Body of pancreas (tissue), 4 donors: ENCODE data around the gene MRC1. TPM values are rescaled to one million over a fixed set of nuclear protein-coding genes. Genes with fewer than 3 reads are reported as not detected.

ENCODE experiments used
- ATAC-seq: fragments of 150-250 bp; one replicate; pipeline ENCODE4 v1.9.1; 2016
- DNase-seq, 4 donors: peaks; one replicate each; pipeline ENCODE4 v3.0.0-alpha.2; 2019
- H3K27ac ChIP-seq, 4 donors: fragments of 200-600 bp; sonication (generic); 1 replicate in 3 of 4; 2 replicates in 1 of 4; pipeline versions ENCODE4 v1.5.1 to v1.6.1; 2016 to 2019; ENCODE audit warnings: mild to moderate bottlenecking in 1 of 4, mixed read lengths in 1 of 4, moderate library complexity in 1 of 4
- H3K27me3 ChIP-seq, 2 donors: fragments of 200-600 bp; sonication (generic); one replicate each; pipeline ENCODE4 v1.6.0; 2016; ENCODE audit warnings: mild to moderate bottlenecking in 1 of 2
- H3K36me3 ChIP-seq, 2 donors: fragments of 200-600 bp; sonication (generic); replicated peaks in 1 of 2; 2 replicates each; pipeline ENCODE4 v1.5.1; 2016; ENCODE audit warnings: low read depth in 2 of 2; ENCODE audit not compliant: insufficient read depth in 1 of 2
- H3K4me1 ChIP-seq: fragments of 200-600 bp; sonication (generic); one replicate; pipeline ENCODE4 v1.6.0; 2016
- H3K4me3 ChIP-seq, 2 donors: fragments of 200-600 bp; sonication (generic); 1 replicate in 1 of 2; 2 replicates in 1 of 2; pipeline ENCODE4 v1.5.1; 2016 to 2019
- H3K9me3 ChIP-seq, 3 donors: fragments of 200-600 bp; sonication (generic); 1 replicate in 2 of 3; 2 replicates in 1 of 3; pipeline ENCODE4 v1.5.1; 2016
- POLR2A ChIP-seq, 3 donors: fragments of 450-650 bp; IDR thresholded peaks; one replicate each; pipeline ENCODE4 v1.6.1; 2016; ENCODE audit warnings: antibody characterized with exemption in 3 of 3, mild to moderate bottlenecking in 2 of 3
- WGBS, 2 donors: methylation state at CpG; one replicate each; pipeline ENCODE4 v1.1.5; 2017; 5-methylcytosine and 5-hydroxymethylcytosine counted together
- intact Hi-C: fragments of 100-400 bp; cut with DNase I; formaldehyde crosslinking; loops from one replicate; pipeline ENCODE4 v1.15.1; 2023
- total RNA-seq, 2 donors: library from RNA; depleted of rRNA; stranded (reverse); fragments of >200 nt; gene quantifications; one replicate each; pipeline ENCODE4 v1.1.0, GENCODE V29; 2016
- TF ChIP-seq, protein P1 (sequence below), 7 experiments: fragments of 450-650 bp in 4 of 7; fragments of 200-600 bp in 3 of 7; sonication (generic) in 3 of 7; IDR thresholded peaks; one replicate each; pipeline ENCODE4 v1.5.1; 2016 to 2019; ENCODE audit warnings: antibody characterized with exemption in 7 of 7

Gene MRC1
- total RNA-seq, 2 donors from 2014 or later = 10.2 to 19.5 TPM

DNA sequence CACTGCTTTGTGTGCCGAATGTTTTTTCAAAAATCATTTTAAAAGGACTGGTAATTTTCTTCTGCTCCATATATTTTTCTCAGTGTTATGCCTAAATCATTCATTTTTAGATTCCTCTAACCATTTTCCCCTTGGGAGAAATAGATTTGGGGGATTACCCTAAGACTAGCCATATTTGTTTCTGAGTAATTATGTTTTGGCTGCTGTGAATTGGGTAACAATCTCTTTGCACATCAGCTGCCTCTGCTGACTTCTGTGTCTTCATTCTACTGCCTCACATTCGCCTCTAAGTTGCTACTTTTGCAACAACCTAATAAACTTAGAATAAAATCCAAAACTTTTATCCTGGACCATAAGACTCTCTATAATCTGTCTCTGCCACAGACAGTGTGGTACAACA, 18.5 kb upstream of the MRC1 start:
- 92 to 93% methylated on average over 2 of the region's 2 CpGs for WGBS, 2 donors
- intact Hi-C loops = no loop called here
- no peak for ATAC-seq

DNA sequence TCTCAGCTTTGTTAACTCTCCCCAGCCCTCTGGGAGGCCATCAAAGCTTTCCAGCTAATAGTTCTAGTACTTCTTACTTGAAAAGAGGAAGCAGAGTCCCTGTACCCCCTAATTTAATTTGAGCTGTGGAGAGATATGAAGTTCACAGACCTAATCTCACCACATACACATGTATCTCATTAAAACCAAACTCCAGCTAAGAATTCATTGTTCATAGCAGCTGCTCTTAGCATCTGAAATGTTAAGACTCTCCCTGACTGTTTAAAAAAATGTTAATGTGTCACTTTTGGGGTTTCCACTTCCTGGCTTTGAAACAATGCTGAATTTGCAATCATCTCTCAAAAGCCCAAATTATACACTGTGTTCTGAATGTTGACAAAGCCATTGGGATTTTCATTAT, 16.2 kb upstream of the MRC1 start:
- H3K36me3 ChIP-seq = no peaks in the 10 kb centered on the region
- DNase-seq (no peak), ATAC-seq (no peak)
- H3K4me1 ChIP-seq = peaks cover 31% of the 10 kb centered on the region
- no peak overlapping the region for H3K4me3 ChIP-seq
- H3K9me3 ChIP-seq = no peaks in the 10 kb centered on the region
- intact Hi-C loops = no loop called here
- TF ChIP-seq, protein P1, sequence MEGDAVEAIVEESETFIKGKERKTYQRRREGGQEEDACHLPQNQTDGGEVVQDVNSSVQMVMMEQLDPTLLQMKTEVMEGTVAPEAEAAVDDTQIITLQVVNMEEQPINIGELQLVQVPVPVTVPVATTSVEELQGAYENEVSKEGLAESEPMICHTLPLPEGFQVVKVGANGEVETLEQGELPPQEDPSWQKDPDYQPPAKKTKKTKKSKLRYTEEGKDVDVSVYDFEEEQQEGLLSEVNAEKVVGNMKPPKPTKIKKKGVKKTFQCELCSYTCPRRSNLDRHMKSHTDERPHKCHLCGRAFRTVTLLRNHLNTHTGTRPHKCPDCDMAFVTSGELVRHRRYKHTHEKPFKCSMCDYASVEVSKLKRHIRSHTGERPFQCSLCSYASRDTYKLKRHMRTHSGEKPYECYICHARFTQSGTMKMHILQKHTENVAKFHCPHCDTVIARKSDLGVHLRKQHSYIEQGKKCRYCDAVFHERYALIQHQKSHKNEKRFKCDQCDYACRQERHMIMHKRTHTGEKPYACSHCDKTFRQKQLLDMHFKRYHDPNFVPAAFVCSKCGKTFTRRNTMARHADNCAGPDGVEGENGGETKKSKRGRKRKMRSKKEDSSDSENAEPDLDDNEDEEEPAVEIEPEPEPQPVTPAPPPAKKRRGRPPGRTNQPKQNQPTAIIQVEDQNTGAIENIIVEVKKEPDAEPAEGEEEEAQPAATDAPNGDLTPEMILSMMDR (IDR thresholded peaks at IDR 0.05) = no peak
- no peak for TF ChIP-seq POLR2A (IDR thresholded peaks at IDR 0.05)
- no peaks in the 10 kb centered on the region for H3K27me3 ChIP-seq
- H3K27ac ChIP-seq = peak overlapping the region in 2 of 4 donors; percentile 32 to 74

More for the DNA sequence above, 18.5 kb upstream of the MRC1 start:
- DNase-seq = no peak
- H3K27ac ChIP-seq = no peak overlapping the region
- TF ChIP-seq, protein P1 (IDR thresholded peaks at IDR 0.05) = no peak
- no peak for TF ChIP-seq POLR2A (IDR thresholded peaks at IDR 0.05)
- H3K4me3 ChIP-seq = no peak overlapping the region
- H3K4me1 ChIP-seq = peaks cover 31% of the 10 kb centered on the region
- H3K36me3 ChIP-seq = no peaks in the 10 kb centered on the region
- H3K27me3 ChIP-seq = no peaks in the 10 kb centered on the region
- no peaks in the 10 kb centered on the region for H3K9me3 ChIP-seq

DNA sequence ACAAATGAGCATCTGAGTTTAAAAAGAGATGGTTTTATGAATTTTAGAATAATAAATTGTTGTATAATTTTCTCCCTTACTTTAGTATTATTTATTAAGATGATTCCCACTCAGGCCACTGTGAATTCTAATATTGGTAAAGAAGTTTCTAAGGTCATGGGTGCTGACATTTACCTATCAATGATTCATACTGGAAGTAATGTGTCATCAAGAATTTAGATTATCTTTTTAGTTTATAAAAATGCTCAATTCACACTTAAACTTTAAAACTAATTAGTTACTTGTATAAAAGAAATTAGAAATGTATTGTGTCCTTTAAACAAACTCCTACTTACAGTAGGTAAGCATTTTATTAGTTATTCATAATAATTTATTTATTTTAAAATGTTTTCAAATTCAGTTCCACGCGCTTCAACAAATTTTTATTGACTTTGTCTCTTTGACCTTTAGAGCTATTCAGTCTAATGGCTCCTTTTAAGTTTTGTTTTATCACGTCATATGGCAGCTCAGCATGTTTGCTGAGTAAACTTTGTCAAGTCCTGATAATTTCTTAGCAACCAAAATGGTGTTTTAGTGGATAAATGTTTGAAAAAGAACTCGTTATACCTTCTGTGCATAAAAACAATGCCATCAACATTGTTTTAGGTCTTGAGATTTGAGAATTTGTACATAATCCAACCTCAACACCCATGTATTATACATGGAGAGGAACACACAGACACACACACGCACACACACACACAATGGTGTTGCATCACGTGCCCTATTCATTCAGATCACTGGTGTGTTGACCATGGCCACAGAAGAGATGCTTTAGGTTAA, 15.1 kb upstream of the MRC1 start:
- DNase-seq = peak in 3 of 4 donors; percentile 24 to 63 (median 37)

DNA sequence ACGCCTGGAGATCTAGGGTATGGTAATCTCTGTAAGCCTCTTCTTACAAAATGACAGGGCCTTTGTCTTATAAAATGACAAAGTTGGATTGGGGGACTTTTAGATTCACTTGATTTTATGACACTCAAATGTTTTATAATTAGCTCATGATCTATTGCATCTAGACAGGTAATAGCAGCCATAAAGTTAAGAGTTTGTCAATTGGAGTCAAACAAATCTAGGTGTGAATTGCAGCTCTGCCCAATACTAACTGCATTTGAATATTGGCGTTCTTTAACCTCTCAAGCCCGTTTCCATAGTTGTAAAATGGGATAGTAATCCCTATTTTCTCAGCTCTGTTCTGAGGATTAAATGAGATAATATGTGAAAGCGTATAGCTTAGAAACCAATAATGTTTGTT, 14.1 kb upstream of the MRC1 start:
- ATAC-seq (no peak), DNase-seq (no peak)
- Histone ChIP-seq H3K27me3 (no peaks in the 10 kb centered on the region), H3K9me3 (no peaks in the 10 kb centered on the region), H3K4me3 (no peak overlapping the region), H3K36me3 (no peaks in the 10 kb centered on the region), H3K27ac (peak overlapping the region in 2 of 4 donors; percentile 74 to 84), H3K4me1 (peaks cover 31% of the 10 kb centered on the region)
- intact Hi-C loops = no loop called here
- WGBS, 2 donors = 85 to 94% methylated on average over 4 of the region's 4 CpGs
- TF ChIP-seq POLR2A (IDR thresholded peaks at IDR 0.05) = no peak
- TF ChIP-seq, protein P1 (IDR thresholded peaks at IDR 0.05) = no peak

More for the DNA sequence above, 15.1 kb upstream of the MRC1 start:
- TF ChIP-seq, protein P1 (IDR thresholded peaks at IDR 0.05) = no peak
- Histone ChIP-seq H3K9me3 (no peaks in the 10 kb centered on the region), H3K27ac (peak overlapping the region; percentile 27 to 84 (median 62)), H3K4me3 (no peak overlapping the region), H3K4me1 (peaks cover 31% of the 10 kb centered on the region), H3K36me3 (no peaks in the 10 kb centered on the region), H3K27me3 (no peaks in the 10 kb centered on the region)
- ATAC-seq = peak; percentile 96
- 19 to 20% methylated on average over 6 of the region's 6 CpGs for WGBS, 2 donors
- intact Hi-C loops = no loop called here
